ENCODE data around the gene ZNF189.

ZNF189 gene

DNA sequence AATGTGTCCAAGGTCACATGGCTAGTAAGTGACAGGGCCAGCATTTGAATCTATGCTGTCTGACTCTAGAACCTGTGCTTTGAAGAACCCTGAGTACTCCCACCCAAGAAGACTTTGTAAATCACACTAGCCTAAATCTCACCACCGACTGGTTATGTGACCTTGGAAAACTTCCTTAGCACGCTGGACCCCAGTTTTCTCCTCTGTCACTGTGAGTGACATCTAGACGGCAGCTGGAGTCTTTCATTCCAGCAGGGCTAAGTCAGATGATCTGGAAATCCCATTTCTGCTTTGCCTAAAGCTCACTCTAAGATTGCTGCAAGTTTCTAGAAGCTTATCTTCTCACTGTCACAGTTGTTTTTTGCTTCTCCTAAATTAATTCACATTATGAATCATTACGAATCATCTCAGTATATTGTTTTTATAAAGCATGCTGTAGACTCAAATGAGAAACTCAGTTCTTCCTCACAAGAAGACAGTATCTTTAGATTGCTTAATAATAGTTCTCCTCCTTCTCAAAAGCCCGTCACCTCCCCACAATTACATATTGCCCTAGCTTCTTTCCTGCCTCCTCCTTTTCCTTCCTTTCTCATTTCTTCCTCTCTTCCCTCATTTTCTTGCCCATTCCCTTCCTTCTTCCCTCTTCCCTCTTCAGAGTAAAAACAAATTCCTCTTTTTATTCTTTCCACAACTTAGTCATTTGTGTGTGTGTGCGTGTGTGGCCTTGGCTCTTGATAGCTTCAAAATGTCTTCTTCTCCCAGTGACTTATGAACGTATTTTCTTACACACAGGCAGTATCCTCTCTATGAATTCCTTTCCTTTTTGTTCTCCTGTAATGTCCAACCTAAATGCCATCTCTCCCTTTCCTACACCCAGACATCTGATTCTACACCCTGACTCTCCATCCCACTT, 20.1 kb downstream of the ZNF189 start:
- DNase-seq (ENCODE audit: low read depth in 2 of 2): no peak

GRCh38 chr9:101419863-101420262, 21.2 kb downstream of the ZNF189 start:
- DNase-seq (ENCODE audit: low read depth in 2 of 2): no peak

- no peak for DNase-seq (ENCODE audit: low read depth in 2 of 2)
Observed at GRCh38 chr9:101421653-101422065, 23.0 kb downstream of the ZNF189 start.

DNA sequence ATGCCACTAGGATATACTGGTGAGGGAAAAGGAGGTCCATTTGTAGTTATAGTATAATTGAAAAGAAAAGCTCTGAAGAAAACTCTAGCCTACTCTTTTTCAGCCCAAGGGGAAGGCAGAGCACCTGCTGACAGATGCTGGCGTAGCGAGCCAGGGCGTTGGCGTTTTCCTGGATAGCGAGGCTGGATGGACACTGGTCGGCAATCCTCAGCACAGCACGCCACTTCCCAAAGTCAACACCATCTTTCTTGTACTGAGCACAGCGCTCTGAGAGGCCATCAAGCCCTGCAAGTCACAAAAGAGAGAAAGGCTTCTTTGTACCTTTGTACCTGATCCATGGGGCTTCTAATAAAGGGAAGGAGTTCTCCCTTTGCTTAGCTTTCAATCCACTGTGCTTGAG, 28.7 kb downstream of the ZNF189 start:
- DNase-seq (ENCODE audit: low read depth in 2 of 2): no peak

DNA sequence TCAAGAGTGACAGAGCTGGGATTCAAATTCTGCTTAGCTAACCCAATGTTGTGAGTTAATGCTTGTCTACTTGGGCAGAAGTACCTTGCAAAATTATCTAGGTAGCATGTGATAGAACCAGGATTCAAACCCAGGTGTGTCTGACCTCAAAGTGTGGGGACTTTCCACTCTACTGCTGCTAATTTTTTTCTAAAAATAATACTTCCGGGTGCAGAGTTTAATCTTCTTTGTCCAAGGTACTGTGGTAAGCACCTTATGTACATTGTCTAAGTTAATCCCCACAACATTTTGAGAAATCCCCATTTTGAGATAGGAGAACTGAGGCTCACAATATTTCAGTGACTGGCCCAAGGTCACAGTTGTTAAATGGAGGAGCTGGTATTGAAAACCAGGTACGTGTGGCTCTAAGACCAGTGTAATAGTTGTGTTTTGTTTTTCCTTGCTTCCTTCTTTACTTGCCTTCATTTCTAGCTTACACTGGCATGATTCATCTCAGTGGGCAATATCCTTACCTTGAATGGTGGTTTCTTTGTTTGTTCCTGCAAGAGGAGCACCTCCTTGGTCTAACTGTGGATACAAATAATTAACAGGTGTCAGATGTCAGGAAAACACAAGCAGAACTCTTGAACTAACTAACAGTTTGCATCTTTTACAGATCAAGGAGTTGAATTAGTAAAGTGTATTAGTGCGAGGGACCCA, 29.5 kb downstream of the ZNF189 start:
- no peak for DNase-seq (ENCODE audit: low read depth in 2 of 2)

GRCh38 chr9:101428909-101429308, 30.3 kb downstream of the ZNF189 start:
- no peak for DNase-seq (ENCODE audit: low read depth in 2 of 2)

DNA sequence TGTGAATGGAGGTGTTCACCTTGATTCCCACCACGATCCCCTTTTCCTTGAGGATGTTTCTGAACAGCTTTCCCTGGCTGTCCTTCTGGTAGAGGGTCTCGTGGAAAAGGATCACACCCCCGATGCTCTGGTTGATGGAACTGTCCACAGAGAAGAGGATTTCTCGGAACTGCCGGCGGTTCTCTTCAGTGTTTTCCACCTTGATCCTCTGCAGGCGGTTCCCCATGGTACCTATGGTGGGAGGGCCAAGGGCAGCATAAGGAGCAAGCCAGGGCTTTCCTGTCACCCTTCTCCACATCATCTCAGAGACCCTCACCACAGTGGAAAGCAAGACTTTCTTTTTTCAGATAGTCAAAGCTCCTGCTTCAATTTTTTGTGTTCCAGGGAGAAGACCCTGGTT, 31.1 kb downstream of the ZNF189 start:
- no peak for DNase-seq (ENCODE audit: low read depth in 2 of 2)

DNA sequence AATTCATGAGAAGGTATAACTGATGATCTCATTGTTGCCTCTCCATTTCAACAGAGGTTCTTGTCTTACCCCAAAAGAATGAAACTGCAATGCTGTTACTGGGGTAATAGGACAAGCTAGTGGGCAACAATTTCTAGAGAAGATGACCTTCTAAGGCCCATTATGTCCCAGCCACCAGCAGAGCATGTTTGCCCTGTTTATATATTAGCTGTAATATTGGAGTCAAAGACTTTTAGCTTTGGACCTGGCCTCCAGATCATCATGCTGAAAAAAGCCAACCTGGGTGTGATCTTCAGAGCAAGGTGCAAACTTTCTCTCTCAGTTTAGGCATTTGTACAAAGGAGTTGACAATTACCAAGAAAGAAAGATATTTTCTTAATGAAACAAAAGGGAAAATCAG, 33.5 kb downstream of the ZNF189 start:
- no peak for DNase-seq (ENCODE audit: low read depth in 2 of 2)

- no peak for DNase-seq (ENCODE audit: low read depth in 2 of 2)
Observed at GRCh38 chr9:101432740-101433139, 34.1 kb downstream of the ZNF189 start.

GRCh38 chr9:101433229-101433628, 34.6 kb downstream of the ZNF189 start:
- DNase-seq (ENCODE audit: low read depth in 2 of 2): no peak

DNA sequence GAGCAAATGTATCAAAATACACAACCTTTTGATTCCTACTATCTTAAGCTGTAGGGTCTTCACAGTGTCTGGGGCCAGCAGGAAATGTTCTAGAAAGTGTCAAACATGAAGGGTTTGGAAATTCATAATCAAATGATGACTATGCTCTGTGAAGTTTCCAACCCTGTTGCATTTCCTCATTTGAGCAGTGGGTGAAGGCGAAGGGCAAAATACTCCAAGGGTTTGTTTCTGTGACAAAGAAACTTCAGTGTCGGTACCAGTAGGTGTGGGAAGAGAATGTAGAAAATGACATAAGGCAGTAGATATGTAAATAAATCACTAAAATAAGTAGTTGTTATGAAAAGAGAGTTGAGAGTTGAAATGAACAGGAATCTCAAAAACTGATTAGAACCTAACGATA, 36.3 kb downstream of the ZNF189 start:
- no peak for DNase-seq (ENCODE audit: low read depth in 2 of 2)

- DNase-seq (ENCODE audit: low read depth in 2 of 2): no peak
Observed at GRCh38 chr9:101435601-101436079, 37.0 kb downstream of the ZNF189 start, which contains the start of gene ALDOB. Gene ALDOB, minus strand, starts transcription at chr9:101435774. Its CDS starts 4,887 bp downstream, at chr9:101430887.

GRCh38 chr9:101437806-101438232, 39.2 kb downstream of the ZNF189 start:
- DNase-seq (ENCODE audit: low read depth in 2 of 2): no peak

DNA sequence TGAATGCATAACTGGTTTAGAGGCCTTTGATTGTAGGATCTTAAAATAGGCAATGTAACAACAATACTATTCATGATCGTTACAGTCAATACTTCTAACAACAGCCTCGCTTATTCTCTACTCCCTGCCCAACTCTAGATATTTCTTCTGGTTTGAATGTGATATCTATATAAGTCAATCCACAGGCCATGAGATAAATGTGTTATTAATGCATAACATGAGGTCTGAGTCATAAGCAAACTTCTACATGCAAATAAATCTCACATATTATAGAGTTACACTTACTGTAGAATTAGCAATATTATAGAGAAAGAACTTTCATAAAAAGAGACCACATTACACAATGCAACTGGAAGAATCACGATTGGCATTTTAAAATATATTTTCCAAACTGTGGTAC, 39.9 kb downstream of the ZNF189 start:
- DNase-seq (ENCODE audit: low read depth in 2 of 2): no peak

DNA sequence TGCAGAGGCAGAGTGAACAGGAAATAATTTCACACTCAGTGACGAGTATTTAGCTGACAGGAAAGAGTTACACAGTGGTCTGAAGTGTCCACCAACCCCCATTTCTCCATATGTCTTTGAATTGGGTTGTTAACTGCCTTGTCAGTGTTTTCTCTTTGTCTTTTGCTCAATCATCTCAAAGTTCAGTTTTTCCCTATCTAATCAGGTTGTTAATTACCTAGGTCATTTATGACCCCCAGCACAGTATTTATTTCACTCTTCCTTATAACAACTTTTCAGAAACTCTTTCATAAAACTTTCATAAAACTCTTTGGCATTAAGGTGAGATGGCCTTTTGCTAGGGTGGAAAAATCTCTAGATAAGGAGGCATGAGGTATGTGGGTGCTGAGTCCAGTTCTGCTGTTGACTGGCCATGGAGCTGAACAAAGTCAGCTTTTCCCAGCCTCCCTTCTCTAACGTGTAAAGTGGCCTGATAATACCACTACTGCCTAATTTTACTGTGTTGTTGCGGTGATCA, 42.1 kb downstream of the ZNF189 start:
- no peak for DNase-seq (ENCODE audit: low read depth in 2 of 2)

DNA sequence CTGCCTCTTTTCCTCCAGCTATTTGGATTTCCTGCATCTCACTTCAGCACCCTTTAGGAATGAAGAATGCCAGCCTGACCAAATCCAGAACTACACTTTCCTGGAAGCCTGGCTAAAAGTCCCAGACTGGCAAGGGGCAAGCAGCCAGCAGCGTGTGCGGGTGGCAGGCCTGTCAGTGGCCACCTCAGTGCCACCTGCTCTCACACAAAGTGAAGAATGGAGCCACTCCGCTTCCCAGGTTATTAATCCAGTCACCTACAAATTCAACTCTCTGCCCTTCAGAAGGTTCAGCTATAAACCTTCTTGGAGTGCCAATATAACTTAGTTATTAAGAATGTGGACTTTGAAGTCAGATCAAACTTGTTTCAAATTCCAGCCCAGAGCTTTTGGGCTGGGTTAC, 43.7 kb downstream of the ZNF189 start:
- DNase-seq (ENCODE audit: low read depth in 2 of 2): no peak

- no peak for DNase-seq (ENCODE audit: low read depth in 2 of 2)
Observed at GRCh38 chr9:101442736-101443135, 44.1 kb downstream of the ZNF189 start.

DNA sequence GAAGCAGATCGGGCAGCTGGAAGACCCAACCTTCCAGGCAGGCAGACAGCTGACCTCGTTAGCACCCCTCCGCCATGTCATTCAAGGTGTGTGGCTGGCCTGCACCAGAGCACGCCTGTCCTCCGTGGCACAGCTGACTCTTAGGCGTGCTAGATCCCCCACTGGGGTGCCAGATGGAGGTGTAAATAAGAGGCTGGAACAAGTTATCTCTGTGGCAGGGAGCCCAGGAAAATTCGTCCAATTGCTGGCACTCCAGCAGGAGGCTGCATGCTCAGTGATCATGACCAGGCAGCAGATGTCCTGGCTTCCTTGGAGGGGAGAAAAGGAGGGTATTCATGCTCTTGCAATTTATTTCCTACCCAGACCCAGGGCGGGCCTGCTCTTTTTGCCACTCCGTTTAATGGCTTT, 44.7 kb downstream of the ZNF189 start:
- no peak for DNase-seq (ENCODE audit: low read depth in 2 of 2)

- no peak for DNase-seq (ENCODE audit: low read depth in 2 of 2)
Observed at GRCh38 chr9:101445353-101446029, 46.8 kb downstream of the ZNF189 start.

GRCh38 chr9:101446732-101447131, 48.1 kb downstream of the ZNF189 start:
- no peak for DNase-seq (ENCODE audit: low read depth in 2 of 2)

GRCh38 chr9:101448680-101449070, 50.0 kb downstream of the ZNF189 start:
- DNase-seq (ENCODE audit: low read depth in 2 of 2): no peak
